ENCODE data around the gene RMND5B. TPM values are rescaled to one million over a fixed set of nuclear protein-coding genes. Genes with fewer than 3 reads are reported as not detected.
"Not testable (repeated sequence)": the region's sequence is repeated elsewhere in the genome, so short reads cannot be mapped to it uniquely, and the experiment has no call there.

Gene RMND5B
- 38.8 and 39.5 TPM in 2 replicates for total RNA-seq
- long read RNA-seq, full-length matches to known transcripts, result 17 of 38 reads
- long read RNA-seq, partial matches to known transcripts, result 8 of 38 reads
- long read RNA-seq, other reads (novel, unspliced or antisense), result 13 of 38 reads

GRCh38 chr5:178130576-178131445, at the start of gene RMND5B:
RMND5B (plus strand) TSS chr5:178131014; CDS start chr5:178138120, 7,106 bp downstream.
- DNase-seq (ENCODE audit: extremely low spot score, unreplicated experiment), result peak; percentile 94
- H3K9me3 Mint-ChIP-seq (ENCODE audit: unreplicated experiment), result no peaks in the 10 kb centered on the region
- TF ChIP-seq, protein P1, sequence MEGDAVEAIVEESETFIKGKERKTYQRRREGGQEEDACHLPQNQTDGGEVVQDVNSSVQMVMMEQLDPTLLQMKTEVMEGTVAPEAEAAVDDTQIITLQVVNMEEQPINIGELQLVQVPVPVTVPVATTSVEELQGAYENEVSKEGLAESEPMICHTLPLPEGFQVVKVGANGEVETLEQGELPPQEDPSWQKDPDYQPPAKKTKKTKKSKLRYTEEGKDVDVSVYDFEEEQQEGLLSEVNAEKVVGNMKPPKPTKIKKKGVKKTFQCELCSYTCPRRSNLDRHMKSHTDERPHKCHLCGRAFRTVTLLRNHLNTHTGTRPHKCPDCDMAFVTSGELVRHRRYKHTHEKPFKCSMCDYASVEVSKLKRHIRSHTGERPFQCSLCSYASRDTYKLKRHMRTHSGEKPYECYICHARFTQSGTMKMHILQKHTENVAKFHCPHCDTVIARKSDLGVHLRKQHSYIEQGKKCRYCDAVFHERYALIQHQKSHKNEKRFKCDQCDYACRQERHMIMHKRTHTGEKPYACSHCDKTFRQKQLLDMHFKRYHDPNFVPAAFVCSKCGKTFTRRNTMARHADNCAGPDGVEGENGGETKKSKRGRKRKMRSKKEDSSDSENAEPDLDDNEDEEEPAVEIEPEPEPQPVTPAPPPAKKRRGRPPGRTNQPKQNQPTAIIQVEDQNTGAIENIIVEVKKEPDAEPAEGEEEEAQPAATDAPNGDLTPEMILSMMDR (IDR thresholded peaks at IDR 0.05), result no peak
- peak within 1 kb of the TSS; percentile 89 for H3K4me3 Mint-ChIP-seq (ENCODE audit: unreplicated experiment)
- peaks cover 14% of the 10 kb centered on the region for H3K4me1 Mint-ChIP-seq (ENCODE audit: unreplicated experiment)
- no peaks in the 10 kb centered on the region for H3K27me3 Mint-ChIP-seq (ENCODE audit: unreplicated experiment)
- H3K36me3 Mint-ChIP-seq (ENCODE audit: unreplicated experiment), result peaks cover 9% of the 10 kb centered on the region
- H3K27ac Mint-ChIP-seq (ENCODE audit: unreplicated experiment), result peak within 1 kb of the TSS; percentile 89

- no peak overlapping the region for H3K27ac Mint-ChIP-seq (ENCODE audit: unreplicated experiment)
- no peak for DNase-seq (ENCODE audit: extremely low spot score, unreplicated experiment)
- H3K4me3 Mint-ChIP-seq (ENCODE audit: unreplicated experiment), result no peak overlapping the region
- TF ChIP-seq, protein P1 (IDR thresholded peaks at IDR 0.05), result no peak
- no peaks in the 10 kb centered on the region for H3K36me3 Mint-ChIP-seq (ENCODE audit: unreplicated experiment)
- H3K4me1 Mint-ChIP-seq (ENCODE audit: unreplicated experiment), result peaks cover 1% of the 10 kb centered on the region
- H3K9me3 Mint-ChIP-seq (ENCODE audit: unreplicated experiment), result no peaks in the 10 kb centered on the region
- H3K27me3 Mint-ChIP-seq (ENCODE audit: unreplicated experiment), result peaks cover 14% of the 10 kb centered on the region
These were observed 49.1 kb upstream of the RMND5B start for GRCh38 chr5:178081571-178082243.

DNA sequence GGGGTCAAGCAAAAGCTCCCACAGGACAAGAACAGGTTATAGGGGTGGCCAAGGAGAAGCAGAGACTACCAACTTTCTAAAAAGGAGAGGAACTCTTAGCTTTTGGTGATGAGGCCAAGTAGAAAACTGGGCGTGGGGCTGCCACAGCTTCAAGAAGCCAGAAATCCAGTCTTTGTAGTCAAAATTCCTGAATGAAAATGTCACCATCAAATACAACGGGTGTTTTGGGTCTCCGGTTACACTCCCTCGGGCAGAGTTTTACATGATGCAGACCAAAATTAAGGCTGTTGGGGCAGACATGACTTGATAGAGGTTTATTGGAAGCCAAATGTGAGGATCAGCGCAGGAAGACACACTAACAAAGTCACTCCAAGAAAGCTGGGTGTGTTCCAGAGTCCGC, 46.9 kb upstream of the RMND5B start:
- Mint-ChIP-seq H3K9me3 (ENCODE audit: unreplicated experiment) (no peaks in the 10 kb centered on the region), H3K4me3 (ENCODE audit: unreplicated experiment) (no peak overlapping the region), H3K27me3 (ENCODE audit: unreplicated experiment) (peaks cover 13% of the 10 kb centered on the region), H3K27ac (ENCODE audit: unreplicated experiment) (no peak overlapping the region), H3K36me3 (ENCODE audit: unreplicated experiment) (no peaks in the 10 kb centered on the region), H3K4me1 (ENCODE audit: unreplicated experiment) (peaks cover 1% of the 10 kb centered on the region)
- TF ChIP-seq, protein P1 (IDR thresholded peaks at IDR 0.05), result no peak
- no peak for DNase-seq (ENCODE audit: extremely low spot score, unreplicated experiment)

DNA sequence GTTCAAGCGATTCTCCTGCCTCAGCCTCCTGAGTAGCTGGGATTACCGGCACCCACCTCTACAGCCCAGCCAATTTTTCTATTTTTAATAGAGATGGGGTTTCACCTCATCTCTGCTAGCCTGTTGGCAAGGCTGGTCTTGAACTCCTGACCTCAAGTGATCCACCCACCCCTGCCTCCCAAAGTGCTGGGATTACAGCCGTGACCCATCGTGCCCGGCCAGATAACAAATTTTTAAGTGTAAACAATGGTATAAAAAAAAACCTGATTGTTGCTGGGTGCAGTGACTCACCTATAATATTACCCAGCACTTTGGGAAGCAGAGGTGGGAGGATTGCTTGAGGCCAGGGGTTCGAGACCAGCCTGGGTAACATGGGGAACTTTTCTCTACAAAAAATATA, 45.5 kb upstream of the RMND5B start:
- DNase-seq (ENCODE audit: extremely low spot score, unreplicated experiment), result no peak
- Mint-ChIP-seq H3K36me3 (ENCODE audit: unreplicated experiment) (no peaks in the 10 kb centered on the region), H3K4me1 (ENCODE audit: unreplicated experiment) (peaks cover 1% of the 10 kb centered on the region), H3K4me3 (ENCODE audit: unreplicated experiment) (no peak overlapping the region), H3K9me3 (ENCODE audit: unreplicated experiment) (no peaks in the 10 kb centered on the region), H3K27me3 (ENCODE audit: unreplicated experiment) (peaks cover 13% of the 10 kb centered on the region), H3K27ac (ENCODE audit: unreplicated experiment) (no peak overlapping the region)
- TF ChIP-seq, protein P1 (IDR thresholded peaks at IDR 0.05), result no peak

DNA sequence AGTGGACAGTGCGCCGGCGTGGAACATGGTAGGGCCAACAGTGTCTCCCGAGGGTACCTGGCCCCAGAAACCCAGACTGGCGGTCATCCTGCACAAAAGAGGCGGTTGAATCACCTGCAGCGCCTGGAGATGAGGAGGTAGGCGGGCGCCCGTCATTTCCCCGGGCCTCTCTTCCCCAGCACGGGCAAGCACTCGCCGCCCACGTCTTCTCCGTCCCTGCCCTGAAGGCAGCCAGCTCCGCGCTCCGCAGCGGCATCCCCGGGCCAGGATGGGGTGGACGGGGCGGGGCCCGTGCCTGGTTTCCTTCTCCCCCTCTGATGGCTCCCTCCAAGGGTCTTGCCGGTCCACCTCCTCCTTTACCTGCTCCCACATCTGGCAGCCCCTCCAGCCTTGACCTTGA, 44.5 kb upstream of the RMND5B start:
- Mint-ChIP-seq H3K27ac (ENCODE audit: unreplicated experiment) (no peak overlapping the region), H3K9me3 (ENCODE audit: unreplicated experiment) (no peaks in the 10 kb centered on the region), H3K4me1 (ENCODE audit: unreplicated experiment) (peaks cover 1% of the 10 kb centered on the region), H3K36me3 (ENCODE audit: unreplicated experiment) (no peaks in the 10 kb centered on the region), H3K4me3 (ENCODE audit: unreplicated experiment) (no peak overlapping the region), H3K27me3 (ENCODE audit: unreplicated experiment) (peaks cover 8% of the 10 kb centered on the region)
- DNase-seq (ENCODE audit: extremely low spot score, unreplicated experiment), result no peak
- TF ChIP-seq, protein P1 (IDR thresholded peaks at IDR 0.05), result no peak

DNA sequence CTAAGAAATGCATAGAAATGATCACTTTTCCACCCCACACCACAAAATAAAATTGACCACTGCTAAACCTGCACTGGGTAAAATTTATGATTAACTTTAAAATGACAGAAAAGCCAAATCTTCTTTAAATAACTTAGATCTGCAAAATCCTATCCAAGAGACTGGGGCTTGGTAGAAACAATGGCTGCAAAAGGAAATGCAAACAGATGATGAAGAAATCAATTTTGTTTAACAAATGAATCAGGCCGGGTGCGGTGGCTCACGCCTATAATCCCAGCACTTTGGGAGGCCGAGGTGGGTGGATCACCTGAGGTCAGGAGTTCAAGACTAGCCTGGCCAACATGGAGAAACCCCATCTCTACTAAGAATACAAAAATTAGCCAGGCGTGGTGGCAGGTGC, 43.6 kb upstream of the RMND5B start:
- H3K36me3 Mint-ChIP-seq (ENCODE audit: unreplicated experiment); DNase-seq (ENCODE audit: extremely low spot score, unreplicated experiment); H3K27ac Mint-ChIP-seq (ENCODE audit: unreplicated experiment); H3K27me3 Mint-ChIP-seq (ENCODE audit: unreplicated experiment); H3K4me1 Mint-ChIP-seq (ENCODE audit: unreplicated experiment); H3K4me3 Mint-ChIP-seq (ENCODE audit: unreplicated experiment); H3K9me3 Mint-ChIP-seq (ENCODE audit: unreplicated experiment): not testable (repeated sequence)
